OCI-LY3 (cell line): ENCODE data around the gene SLC29A3.

Experiments used
- H2AFZ ChIP-seq: fragments of 200-600, 300-600 bp; shearing (Covaris generic); 2 replicates; pipeline ENCODE4 v1.6.0; 2014; ENCODE audit warnings: antibody characterized with exemption, low read depth, low read length
- H3K27ac ChIP-seq: fragments of 200-600, 300-600 bp; sonication (generic); 2 replicates; pipeline ENCODE4 v1.5.1; 2014; ENCODE audit warnings: mild to moderate bottlenecking, low read length, moderate library complexity, mixed read lengths
- H3K27me3 ChIP-seq: fragments of 200-600, 300-600 bp; sonication (generic); 2 replicates; pipeline ENCODE4 v1.6.1; 2014; ENCODE audit warnings: low read depth, low read length, mixed read lengths
- H3K36me3 ChIP-seq: fragments of 200-600, 300-600 bp; sonication (generic); replicated peaks from 2 replicates; pipeline ENCODE3; 2014; ENCODE audit warnings: low read depth, low read length, mixed read lengths
- H3K4me1 ChIP-seq: fragments of 300-600, 200-600 bp; sonication (generic); 2 replicates; pipeline ENCODE4 v1.6.1; 2014; ENCODE audit warnings: low read length, mixed read lengths
- H3K4me2 ChIP-seq: fragments of 200-600, 300-600 bp; sonication (generic); 2 replicates; pipeline ENCODE4 v1.6.1; 2014; ENCODE audit warnings: low read length, mixed read lengths
- H3K4me3 ChIP-seq: fragments of 300-600, 200-600 bp; sonication (generic); 2 replicates; pipeline ENCODE4 v1.5.1; 2014; ENCODE audit warnings: antibody characterized with exemption, mild to moderate bottlenecking, low read length, moderate library complexity
- H3K79me2 ChIP-seq: fragments of 300-600, 200-600 bp; shearing (Covaris generic); 2 replicates; pipeline ENCODE4 v1.6.1; 2014; ENCODE audit warnings: mild to moderate bottlenecking, low read length, mixed read lengths
- H3K9ac ChIP-seq: fragments of 300-600, 200-600 bp; shearing (Covaris generic); 2 replicates; pipeline ENCODE4 v1.6.0; 2014; ENCODE audit warnings: mild to moderate bottlenecking, low read length, moderate library complexity
- H3K9me3 ChIP-seq: fragments of 200-600, 300-600 bp; shearing (Covaris generic); 2 replicates; pipeline ENCODE4 v1.6.1; 2014; ENCODE audit warnings: low read length, mixed read lengths; ENCODE audit not compliant: insufficient read depth
- H4K20me1 ChIP-seq: fragments of 200-600, 300-600 bp; sonication (generic); 2 replicates; pipeline ENCODE4 v1.6.1; 2016; ENCODE audit warnings: low read length, mixed read lengths; ENCODE audit not compliant: insufficient read depth
- EZH2phosphoT487 ChIP-seq: fragments of 200-600 bp; shearing (Covaris generic); IDR thresholded peaks from 2 replicates; pipeline ENCODE4 v1.6.1; 2018; ENCODE audit warnings: antibody characterized with exemption, mixed run types, low read depth
- TF ChIP-seq, protein P1 (sequence below): fragments of 200-600, 300-600 bp; sonication (generic); IDR thresholded peaks from 2 replicates; pipeline ENCODE4 v1.5.1; 2014; ENCODE audit warnings: antibody characterized with exemption, low read length, low read depth

SLC29A3 gene

DNA sequence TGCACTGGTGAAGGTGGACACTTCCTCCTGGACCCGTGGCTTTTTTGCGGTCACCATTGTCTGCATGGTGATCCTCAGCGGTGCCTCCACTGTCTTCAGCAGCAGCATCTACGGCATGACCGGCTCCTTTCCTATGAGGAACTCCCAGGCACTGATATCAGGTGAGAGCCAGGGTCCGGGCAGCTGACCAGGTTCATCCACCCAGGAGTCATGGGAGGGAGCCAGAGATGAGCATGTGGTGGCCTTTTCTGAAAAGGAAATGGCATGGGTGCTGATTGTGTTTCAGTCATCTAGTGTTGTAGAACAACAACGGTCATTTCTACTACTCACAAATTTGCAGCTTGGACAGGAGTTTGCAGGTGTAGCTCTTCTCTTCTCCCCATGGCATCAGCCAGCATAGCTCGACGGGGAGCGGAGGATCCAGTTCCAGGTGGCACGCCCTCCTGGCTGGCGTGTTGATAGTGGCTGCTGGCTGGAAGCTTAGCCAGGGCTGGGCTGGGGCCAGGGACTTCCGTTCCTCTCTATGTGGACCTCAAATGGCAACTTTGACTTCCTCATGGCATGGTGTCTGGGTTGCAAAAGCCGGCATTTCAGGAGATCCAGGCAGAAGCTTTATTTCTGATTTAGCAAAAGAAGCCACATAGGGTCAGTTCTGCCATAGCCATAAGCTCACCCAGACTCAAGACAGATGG is 32.7 kb downstream of the SLC29A3 start:
- Histone ChIP-seq H3K9me3 (no peaks in the 10 kb centered on the region), H3K4me2 (no peak overlapping the region), H3K27me3 (no peaks in the 10 kb centered on the region), H3K4me3 (no peak overlapping the region), H3K36me3 (peaks cover 3% of the 10 kb centered on the region), H3K27ac (no peak overlapping the region), H3K4me1 (no peaks in the 10 kb centered on the region), H2AFZ (no peak overlapping the region), H3K79me2 (no peaks in the 10 kb centered on the region), H4K20me1 (no peaks in the 10 kb centered on the region), H3K9ac (no peak overlapping the region)
- no peak for TF ChIP-seq EZH2phosphoT487
- TF ChIP-seq, protein P1, sequence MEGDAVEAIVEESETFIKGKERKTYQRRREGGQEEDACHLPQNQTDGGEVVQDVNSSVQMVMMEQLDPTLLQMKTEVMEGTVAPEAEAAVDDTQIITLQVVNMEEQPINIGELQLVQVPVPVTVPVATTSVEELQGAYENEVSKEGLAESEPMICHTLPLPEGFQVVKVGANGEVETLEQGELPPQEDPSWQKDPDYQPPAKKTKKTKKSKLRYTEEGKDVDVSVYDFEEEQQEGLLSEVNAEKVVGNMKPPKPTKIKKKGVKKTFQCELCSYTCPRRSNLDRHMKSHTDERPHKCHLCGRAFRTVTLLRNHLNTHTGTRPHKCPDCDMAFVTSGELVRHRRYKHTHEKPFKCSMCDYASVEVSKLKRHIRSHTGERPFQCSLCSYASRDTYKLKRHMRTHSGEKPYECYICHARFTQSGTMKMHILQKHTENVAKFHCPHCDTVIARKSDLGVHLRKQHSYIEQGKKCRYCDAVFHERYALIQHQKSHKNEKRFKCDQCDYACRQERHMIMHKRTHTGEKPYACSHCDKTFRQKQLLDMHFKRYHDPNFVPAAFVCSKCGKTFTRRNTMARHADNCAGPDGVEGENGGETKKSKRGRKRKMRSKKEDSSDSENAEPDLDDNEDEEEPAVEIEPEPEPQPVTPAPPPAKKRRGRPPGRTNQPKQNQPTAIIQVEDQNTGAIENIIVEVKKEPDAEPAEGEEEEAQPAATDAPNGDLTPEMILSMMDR: no peak

DNA sequence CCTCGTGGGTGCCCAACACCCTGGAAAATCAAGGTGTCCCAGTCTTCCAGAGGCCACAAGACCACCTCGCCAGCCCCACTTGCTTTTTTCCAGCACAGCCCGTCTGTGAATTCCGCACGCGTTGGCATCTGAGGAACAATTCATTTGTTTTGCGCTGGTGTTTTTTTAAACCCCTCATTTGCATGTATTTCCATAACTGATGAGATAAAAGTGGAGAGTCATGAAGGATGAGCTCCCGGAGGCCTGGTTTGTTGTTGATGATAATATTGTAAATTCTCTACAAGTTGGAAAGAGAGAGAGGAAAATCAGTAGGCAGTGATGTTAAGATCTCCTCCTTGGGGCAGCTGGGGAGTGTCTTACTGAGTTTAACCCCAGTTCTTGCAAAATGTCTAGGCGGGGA is 34.6 kb downstream of the SLC29A3 start:
- no peak overlapping the region for H3K9ac ChIP-seq
- no peak overlapping the region for H3K27ac ChIP-seq
- H3K4me1 ChIP-seq: peaks cover 15% of the 10 kb centered on the region
- no peaks in the 10 kb centered on the region for H3K79me2 ChIP-seq
- H3K4me2 ChIP-seq: no peak overlapping the region
- H3K9me3 ChIP-seq: no peaks in the 10 kb centered on the region
- H2AFZ ChIP-seq: no peak overlapping the region
- H3K4me3 ChIP-seq: no peak overlapping the region
- H3K36me3 ChIP-seq: peaks cover 3% of the 10 kb centered on the region
- H3K27me3 ChIP-seq: no peaks in the 10 kb centered on the region
- TF ChIP-seq, protein P1: no peak
- TF ChIP-seq EZH2phosphoT487: no peak
- H4K20me1 ChIP-seq: no peaks in the 10 kb centered on the region

DNA sequence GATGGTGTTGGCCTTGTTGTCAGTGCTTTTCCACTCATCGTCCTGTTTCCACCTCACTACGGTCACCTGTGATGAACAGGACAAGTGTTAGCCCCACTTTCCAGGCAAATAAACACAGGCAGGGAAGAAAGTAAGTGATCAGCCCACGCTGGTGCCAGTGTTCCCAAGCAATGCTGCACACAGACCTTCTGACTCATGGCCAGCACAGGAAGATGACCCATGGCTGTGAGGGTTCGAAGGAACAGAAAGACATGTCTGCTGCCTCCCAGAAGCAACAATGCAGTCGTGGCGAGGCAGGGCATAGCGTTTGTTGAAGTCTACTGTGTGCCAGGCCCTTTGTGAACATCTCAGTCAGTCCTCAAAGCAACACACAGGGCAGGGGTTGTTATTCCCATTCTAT is 35.7 kb downstream of the SLC29A3 start:
- Histone ChIP-seq H3K4me1 (peaks cover 27% of the 10 kb centered on the region), H3K4me3 (no peak overlapping the region), H4K20me1 (no peaks in the 10 kb centered on the region), H3K79me2 (no peaks in the 10 kb centered on the region), H3K27ac (no peak overlapping the region), H3K27me3 (no peaks in the 10 kb centered on the region), H3K9me3 (no peaks in the 10 kb centered on the region), H3K9ac (no peak overlapping the region), H2AFZ (no peak overlapping the region), H3K4me2 (no peak overlapping the region), H3K36me3 (peaks cover 3% of the 10 kb centered on the region)
- TF ChIP-seq EZH2phosphoT487: no peak
- TF ChIP-seq, protein P1: no peak

DNA sequence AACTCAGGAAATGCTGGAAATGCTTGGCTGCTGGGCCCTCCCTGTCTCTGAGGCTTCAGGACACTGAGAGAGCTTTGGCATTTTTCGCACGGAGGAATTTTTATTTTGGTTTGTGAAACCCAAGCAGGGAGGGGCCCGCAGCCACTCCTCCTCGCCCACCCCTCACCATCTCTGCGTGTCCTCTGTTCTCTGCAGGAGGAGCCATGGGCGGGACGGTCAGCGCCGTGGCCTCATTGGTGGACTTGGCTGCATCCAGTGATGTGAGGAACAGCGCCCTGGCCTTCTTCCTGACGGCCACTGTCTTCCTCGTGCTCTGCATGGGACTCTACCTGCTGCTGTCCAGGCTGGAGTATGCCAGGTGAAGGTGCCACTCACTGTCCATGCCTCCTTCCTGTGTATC is 36.8 kb downstream of the SLC29A3 start:
- H3K79me2 ChIP-seq: no peaks in the 10 kb centered on the region
- H2AFZ ChIP-seq: no peak overlapping the region
- peaks cover 34% of the 10 kb centered on the region for H3K4me1 ChIP-seq
- H3K9ac ChIP-seq: no peak overlapping the region
- no peak overlapping the region for H3K4me2 ChIP-seq
- H4K20me1 ChIP-seq: no peaks in the 10 kb centered on the region
- no peaks in the 10 kb centered on the region for H3K27me3 ChIP-seq
- TF ChIP-seq, protein P1: no peak
- no peak for TF ChIP-seq EZH2phosphoT487
- peaks cover 3% of the 10 kb centered on the region for H3K36me3 ChIP-seq
- no peaks in the 10 kb centered on the region for H3K9me3 ChIP-seq
- no peak overlapping the region for H3K4me3 ChIP-seq
- H3K27ac ChIP-seq: no peak overlapping the region
